DMS79 (cell line): ENCODE data around the gene PLTP.
"Not testable (repeated sequence)": the region's sequence is repeated elsewhere in the genome, so short reads cannot be mapped to it uniquely, and the experiment has no call there.

Source experiments
- DNase-seq: peaks from one replicate; lab custom pipeline; 2025; lab: John Stamatoyannopoulos, UW

Gene PLTP

GRCh38 chr20:45911486-45912343 is at the start of gene PLTP:
Gene PLTP (minus strand): TSS chr20:45912155. CDS start chr20:45911452, 703 bp downstream.
- no peak for DNase-seq

DNA sequence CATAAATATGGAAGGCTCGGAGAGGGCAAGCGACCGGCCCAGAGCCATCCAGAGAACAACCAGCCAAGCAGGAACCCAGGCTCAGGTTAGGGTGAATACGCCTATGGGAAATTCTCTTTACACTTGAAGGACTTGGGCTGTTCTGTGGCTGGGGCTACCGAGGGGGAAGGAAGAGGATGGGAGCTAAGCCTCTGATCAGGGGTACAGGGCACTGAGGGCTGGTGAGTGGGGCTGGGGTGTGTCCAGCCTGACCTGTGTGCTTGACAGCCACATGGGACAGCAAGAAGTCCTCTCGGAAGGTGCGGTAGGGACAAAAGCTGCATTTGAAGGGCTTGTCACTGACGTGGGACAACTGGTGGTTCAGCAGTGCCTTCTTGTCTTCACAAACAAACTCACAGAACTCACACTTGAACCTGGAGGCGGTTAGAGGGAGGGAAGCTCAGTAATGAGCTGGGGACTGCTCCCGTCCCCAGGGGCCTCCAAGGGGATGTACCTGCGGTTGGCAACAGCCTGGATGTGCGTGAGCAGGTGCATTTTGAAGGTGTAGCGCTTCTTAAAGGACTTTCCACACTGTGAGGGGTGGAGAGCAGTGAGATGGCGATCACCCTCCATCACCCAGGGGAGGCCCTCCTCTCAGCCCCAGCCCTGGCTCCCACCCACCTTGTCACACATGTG is 48.1 kb upstream of the PLTP start:
- DNase-seq = no peak

- DNase-seq = no peak
Measured at GRCh38 chr20:45959126-45959525, 47.2 kb upstream of the PLTP start.

- DNase-seq = no peak
Measured at GRCh38 chr20:45958593-45958992, 46.6 kb upstream of the PLTP start.

- DNase-seq = no peak
Measured at GRCh38 chr20:45957021-45957941, 45.3 kb upstream of the PLTP start.

- DNase-seq = not testable (repeated sequence)
Measured at GRCh38 chr20:45956326-45956725, 44.4 kb upstream of the PLTP start.

GRCh38 chr20:45953672-45954071 is 41.7 kb upstream of the PLTP start:
- DNase-seq = no peak

- no peak for DNase-seq
Measured at GRCh38 chr20:45952861-45953260, 40.9 kb upstream of the PLTP start.

DNA sequence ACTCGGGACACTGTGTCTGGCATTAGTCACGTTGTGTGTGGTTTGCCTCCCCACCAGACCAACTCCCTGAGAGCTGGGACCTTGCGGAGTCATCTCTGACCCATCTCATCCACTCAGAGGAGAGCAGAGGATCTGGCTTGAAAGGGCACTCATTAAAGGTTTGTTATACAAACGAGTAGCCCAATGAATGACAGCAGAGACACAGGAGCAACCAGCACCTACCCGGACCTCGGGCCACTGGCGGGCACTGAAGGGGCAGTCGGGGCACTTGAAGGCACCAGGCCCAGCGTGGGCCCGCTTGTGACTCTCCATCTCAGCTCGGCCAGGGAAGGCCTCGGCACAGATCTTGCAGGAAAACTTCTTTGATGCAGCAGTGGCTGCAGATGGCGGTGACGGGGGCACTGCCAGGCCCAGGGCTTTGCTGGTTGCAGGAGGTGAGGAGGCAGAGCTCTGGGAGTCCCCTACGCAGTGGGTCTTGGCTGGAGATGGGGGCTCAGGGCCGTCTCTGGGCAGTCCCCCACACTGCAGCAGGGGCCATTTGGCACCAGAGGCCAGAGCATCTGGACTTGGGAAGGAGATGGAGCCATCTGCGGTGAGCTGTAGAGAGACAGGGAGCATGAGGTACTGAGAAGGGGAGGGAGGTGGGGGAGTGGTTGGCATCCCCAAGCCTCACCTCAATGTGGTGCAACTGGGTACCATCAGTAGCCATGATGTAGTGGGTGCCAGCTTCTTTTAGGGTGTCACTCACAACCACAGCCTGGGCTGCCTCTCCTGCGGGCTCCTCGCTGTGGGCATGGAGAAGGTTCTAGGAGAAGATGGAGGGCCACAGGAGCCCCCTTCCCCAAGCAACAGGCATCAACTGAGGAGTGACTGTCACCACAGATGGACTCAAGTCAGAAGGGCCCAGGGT is 40.2 kb upstream of the PLTP start:
- DNase-seq = no peak

DNA sequence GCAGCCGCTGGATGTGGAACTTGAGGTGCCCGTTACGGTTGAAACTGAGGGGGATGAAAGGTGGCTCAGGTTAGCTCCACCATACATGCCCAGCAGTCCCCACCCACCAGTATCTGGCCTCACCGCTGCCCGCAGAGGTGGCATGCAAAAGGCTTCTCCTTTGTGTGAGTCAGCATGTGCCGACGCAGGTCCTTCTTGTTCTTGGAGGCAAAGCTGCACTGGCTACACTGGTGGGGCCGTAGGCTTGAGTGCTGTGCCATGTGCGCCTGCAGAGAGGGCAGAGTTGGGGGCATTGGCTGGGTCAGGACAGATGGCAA is 38.3 kb upstream of the PLTP start:
- DNase-seq = no peak

DNA sequence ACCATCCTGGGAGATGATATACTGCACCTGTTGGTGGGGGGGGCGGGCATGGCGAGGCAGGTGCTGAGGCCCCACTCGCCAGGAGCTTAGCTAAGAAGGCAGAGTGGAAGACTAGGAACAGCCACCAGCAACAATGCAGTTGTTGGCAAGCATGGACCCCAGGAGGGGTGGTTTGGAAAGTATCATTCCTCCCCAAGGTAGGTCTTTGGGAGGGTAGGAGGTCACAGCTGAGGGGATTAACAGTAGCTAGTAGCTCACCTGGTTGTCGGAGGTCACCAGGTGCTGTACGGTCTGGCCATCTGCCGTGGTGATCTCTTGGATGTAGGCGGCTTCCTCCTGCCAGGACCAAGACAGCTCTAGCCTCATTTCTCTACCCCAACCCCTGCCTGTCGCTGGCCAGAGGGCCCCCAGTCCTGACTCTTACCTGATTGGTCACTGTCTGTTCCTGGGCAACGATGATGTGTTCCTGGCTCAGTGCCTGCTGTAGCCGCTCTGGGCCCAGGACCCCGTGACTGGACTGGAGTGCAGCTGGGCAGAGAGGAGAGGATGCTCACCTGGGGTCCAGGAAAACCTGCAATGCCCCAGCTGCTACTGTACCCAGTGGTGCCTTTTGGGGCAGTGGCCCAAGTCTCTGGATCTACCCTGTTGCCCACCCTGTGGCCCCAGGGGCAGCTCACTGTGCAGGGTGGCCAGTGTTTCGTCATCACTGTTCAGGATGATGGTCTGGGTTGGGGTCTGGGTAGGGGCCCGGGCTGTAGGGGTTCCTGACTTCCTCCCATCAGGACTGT is 37.8 kb upstream of the PLTP start:
- DNase-seq = no peak

- no peak for DNase-seq
Measured at GRCh38 chr20:45948742-45949541, 37.0 kb upstream of the PLTP start.

GRCh38 chr20:45948261-45948733 is 36.3 kb upstream of the PLTP start:
- DNase-seq = no peak

- no peak for DNase-seq
Measured at GRCh38 chr20:45947110-45947866, 35.3 kb upstream of the PLTP start.

DNA sequence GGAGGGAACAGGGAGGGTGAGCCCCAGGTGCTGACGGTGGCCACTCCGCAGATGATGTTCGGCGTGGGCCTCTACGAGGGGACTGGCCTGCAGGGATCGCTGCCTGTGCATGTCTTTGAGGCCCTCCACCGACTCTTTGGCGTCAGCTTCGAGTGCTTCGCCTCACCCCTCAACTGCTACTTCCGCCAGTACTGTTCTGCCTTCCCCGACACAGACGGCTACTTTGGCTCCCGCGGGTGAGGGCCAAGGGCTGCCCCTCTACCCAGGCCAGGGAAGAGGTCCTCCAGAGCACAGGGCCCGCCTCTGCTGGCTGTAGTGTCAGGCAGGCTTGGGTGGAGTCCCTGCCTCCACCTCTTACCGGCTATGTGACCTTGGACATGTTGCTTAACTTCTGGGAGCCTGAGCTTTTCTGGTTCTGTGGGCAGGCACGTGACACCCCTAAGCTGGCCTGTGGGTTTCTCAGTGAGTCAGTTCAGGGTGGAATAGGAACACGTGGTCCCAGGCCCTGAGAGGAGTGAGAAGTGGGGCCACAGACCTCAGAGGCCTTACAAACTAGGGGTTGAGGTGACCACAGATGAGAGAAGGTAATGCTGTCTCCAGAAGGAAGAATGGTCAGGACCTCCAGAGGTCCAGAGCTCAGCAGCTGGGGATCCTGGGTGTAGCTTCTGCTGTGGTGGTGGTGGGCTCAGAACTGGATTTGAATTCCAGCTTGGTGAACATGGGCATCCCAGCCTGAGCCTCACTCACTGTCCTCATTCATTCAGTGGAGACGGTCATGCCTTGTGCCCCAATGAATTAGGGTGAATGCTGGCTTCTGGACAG is 34.4 kb upstream of the PLTP start:
- DNase-seq = no peak

DNA sequence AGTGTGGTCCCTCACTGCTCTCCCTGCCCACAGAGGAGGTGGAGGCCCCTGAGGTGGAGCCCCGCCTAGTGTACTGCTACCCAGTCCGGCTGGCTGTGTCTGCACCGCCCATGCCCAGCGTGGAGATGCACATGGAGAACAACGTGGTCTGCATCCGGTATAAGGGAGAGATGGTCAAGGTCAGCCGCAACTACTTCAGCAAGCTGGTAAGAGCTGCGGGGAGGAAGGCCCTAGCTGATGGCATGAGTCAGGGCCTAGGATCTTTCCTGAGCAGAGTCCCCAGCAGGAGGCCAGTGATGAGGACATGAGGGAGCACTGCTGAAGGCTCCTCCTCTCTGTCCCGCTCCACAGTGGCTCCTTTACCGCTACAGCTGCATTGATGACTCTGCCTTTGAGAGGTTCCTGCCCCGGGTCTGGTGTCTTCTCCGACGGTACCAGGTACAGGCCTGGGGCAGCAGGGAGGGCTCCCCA is 33.8 kb upstream of the PLTP start:
- DNase-seq = no peak

DNA sequence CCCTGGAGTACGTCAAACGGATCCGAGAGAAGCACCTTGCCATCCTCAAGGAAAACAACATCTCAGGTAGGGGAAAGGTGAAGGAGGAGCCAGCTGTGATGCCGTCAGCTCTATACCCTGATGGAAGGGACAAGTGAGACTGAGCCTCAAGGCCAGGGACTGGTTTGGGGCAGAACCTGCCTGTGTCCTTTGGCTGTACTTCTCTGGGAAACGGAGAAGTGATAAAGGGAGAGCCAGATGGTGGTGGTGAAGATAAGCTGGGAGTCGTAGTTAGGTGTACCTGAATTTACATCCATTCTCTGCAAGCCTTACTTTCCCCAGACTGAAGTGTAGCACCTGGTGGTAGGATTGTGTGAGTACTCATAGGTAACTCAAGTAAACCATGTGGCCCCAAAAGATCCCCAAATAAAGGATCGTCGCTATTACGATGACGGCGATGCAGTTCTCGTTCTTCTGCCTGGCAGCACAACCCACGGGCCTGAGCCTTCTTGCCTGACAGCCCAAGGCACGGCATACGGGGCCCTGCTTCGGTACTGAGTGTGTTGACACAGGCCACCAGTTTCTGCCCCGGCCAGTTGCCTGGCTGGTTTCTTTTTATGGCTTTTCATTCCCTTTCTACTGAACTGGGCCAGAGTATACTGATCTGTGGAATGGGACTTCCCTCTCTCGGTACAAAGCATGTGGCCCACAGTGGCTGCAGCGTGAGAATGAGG is 33.2 kb upstream of the PLTP start:
- DNase-seq = no peak
